Measurements from ENCODE around the gene ARMH3.

GRCh38 chr10:101848894-101849351, 207.1 kb downstream of the ARMH3 start:
- TF ChIP-seq CTCF (conservative IDR thresholded peaks at IDR 0.05) (no peak), ZFX (IDR thresholded peaks at IDR 0.05) (no peak)

Data from C4-2B (cell line).